Testis (tissue), 3 donors: ENCODE data around the gene ASXL1. TPM values are rescaled to one million over a fixed set of nuclear protein-coding genes. Genes with fewer than 3 reads are reported as not detected.
A peak's percentile ranks its signal among the peaks of the same experiment; 100 is the strongest.

Experiments used
- DNase-seq: peaks from one replicate; pipeline ENCODE4 v3.0.0-alpha.2; 2019
- H3K27ac ChIP-seq, 2 donors: fragments of 200-600 bp; sonication (generic); one replicate each; pipeline ENCODE4 v1.5.1; 2019
- H3K27me3 ChIP-seq: fragments of 200-600 bp; sonication (generic); one replicate; pipeline ENCODE4 v1.5.1; 2019
- H3K36me3 ChIP-seq: fragments of 200-600 bp; sonication (generic); one replicate; pipeline ENCODE4 v1.5.1; 2017; ENCODE audit warnings: low read depth; ENCODE audit errors: missing control alignments
- H3K4me1 ChIP-seq: fragments of 200-600 bp; sonication (generic); one replicate; pipeline ENCODE4 v1.5.1; 2019
- H3K4me3 ChIP-seq, 2 donors: fragments of 200-600 bp; sonication (generic); one replicate each; pipeline ENCODE4 v1.5.1; 2017 to 2019
- H3K9me3 ChIP-seq: fragments of 200-600 bp; sonication (generic); one replicate; pipeline ENCODE4 v1.5.1; 2017
- POLR2A ChIP-seq: fragments of 450-650 bp; IDR thresholded peaks from one replicate; pipeline ENCODE4 v1.6.1; 2017; ENCODE audit warnings: antibody characterized with exemption, mild to moderate bottlenecking, moderate library complexity
- WGBS, 2 donors: methylation state at CpG; one replicate each; pipeline ENCODE4 v1.1.5; 2018; 5-methylcytosine and 5-hydroxymethylcytosine counted together
- intact Hi-C: fragments of 100-400 bp; cut with DNase I; formaldehyde crosslinking; loops from one replicate; pipeline ENCODE4 v1.15.1; 2023; ENCODE audit warnings: low total_unique reads
- polyA plus RNA-seq: library from polyadenylated mRNA; stranded (reverse); fragments of 350-450 nt; fragmentation: Illumina TruSeq; extraction: RNeasy Lipid Tissue Mini Kit (QIAGEN cat#74804); gene quantifications from one replicate; pipeline ENCODE4 v1.2.3, GENCODE V29; 2014; ENCODE audit warnings: low read depth, low replicate concordance; ENCODE audit not compliant: insufficient read depth
- total RNA-seq, 2 donors: library from RNA; depleted of rRNA; stranded (reverse); fragments of >200 nt; gene quantifications; one replicate each; pipeline ENCODE4 v1.2.3, GENCODE V29; 2016
- TF ChIP-seq, protein P1 (sequence below), 3 experiments: fragments of 450-650 bp in 2 of 3; fragments of 200-600 bp in 1 of 3; sonication (generic) in 1 of 3; IDR thresholded peaks; one replicate each; pipeline ENCODE4 v1.5.1; 2016 to 2019; ENCODE audit warnings: antibody characterized with exemption in 3 of 3, mild to moderate bottlenecking in 2 of 3, moderate library complexity in 1 of 3

The ASXL1 gene
- total and polyA plus RNA-seq, 3 donors from 2014 or later, result 101 to 161 (median 125) TPM

DNA sequence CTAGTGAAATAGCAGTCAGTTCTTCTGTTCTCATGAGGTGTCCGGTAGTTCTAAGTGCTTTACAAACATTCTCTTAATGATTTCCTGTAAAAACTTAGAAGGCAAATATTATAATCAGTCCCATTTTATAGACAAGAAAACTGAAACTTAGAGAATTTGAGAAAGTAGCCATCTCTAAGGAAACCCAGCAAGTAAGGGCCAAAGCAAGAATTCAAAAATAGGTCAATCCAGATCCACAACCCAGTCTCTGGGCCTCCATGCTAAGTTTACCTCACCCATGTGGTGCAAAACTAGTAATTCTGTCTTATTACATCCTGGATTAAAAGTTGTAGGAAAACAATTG, 27.6 kb upstream of the ASXL1 start:
- no peak for DNase-seq
- Histone ChIP-seq H3K27ac (no peak overlapping the region), H3K4me3 (no peak overlapping the region), H3K27me3 (no peaks in the 10 kb centered on the region), H3K9me3 (no peaks in the 10 kb centered on the region), H3K4me1 (no peaks in the 10 kb centered on the region), H3K36me3 (no peaks in the 10 kb centered on the region)
- intact Hi-C loops, result loop anchor here (10.0 kb wide), 1 partner anchor 144 kb away; no protein-coding TSS in a partner anchor
- TF ChIP-seq, protein P1, sequence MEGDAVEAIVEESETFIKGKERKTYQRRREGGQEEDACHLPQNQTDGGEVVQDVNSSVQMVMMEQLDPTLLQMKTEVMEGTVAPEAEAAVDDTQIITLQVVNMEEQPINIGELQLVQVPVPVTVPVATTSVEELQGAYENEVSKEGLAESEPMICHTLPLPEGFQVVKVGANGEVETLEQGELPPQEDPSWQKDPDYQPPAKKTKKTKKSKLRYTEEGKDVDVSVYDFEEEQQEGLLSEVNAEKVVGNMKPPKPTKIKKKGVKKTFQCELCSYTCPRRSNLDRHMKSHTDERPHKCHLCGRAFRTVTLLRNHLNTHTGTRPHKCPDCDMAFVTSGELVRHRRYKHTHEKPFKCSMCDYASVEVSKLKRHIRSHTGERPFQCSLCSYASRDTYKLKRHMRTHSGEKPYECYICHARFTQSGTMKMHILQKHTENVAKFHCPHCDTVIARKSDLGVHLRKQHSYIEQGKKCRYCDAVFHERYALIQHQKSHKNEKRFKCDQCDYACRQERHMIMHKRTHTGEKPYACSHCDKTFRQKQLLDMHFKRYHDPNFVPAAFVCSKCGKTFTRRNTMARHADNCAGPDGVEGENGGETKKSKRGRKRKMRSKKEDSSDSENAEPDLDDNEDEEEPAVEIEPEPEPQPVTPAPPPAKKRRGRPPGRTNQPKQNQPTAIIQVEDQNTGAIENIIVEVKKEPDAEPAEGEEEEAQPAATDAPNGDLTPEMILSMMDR (IDR thresholded peaks at IDR 0.05), result no peak
- 91 to 96% methylated on average over 1 of the region's 1 CpG for whole genome bisulfite sequencing, 2 donors

GRCh38 chr20:32332614-32333013, 25.5 kb upstream of the ASXL1 start:
- no peak overlapping the region for H3K27ac ChIP-seq
- no peak overlapping the region for H3K4me3 ChIP-seq
- no peaks in the 10 kb centered on the region for H3K27me3 ChIP-seq
- H3K9me3 ChIP-seq, result no peaks in the 10 kb centered on the region
- no peak for TF ChIP-seq POLR2A
- TF ChIP-seq, protein P1 (IDR thresholded peaks at IDR 0.05), result no peak
- 87 to 91% methylated on average over 3 of the region's 3 CpGs for WGBS, 2 donors
- DNase-seq, result no peak
- H3K36me3 ChIP-seq, result no peaks in the 10 kb centered on the region
- H3K4me1 ChIP-seq, result no peaks in the 10 kb centered on the region
- intact Hi-C loops, result loop anchor here (10.0 kb wide), 1 partner anchor 142 kb away; no protein-coding TSS in a partner anchor

DNA sequence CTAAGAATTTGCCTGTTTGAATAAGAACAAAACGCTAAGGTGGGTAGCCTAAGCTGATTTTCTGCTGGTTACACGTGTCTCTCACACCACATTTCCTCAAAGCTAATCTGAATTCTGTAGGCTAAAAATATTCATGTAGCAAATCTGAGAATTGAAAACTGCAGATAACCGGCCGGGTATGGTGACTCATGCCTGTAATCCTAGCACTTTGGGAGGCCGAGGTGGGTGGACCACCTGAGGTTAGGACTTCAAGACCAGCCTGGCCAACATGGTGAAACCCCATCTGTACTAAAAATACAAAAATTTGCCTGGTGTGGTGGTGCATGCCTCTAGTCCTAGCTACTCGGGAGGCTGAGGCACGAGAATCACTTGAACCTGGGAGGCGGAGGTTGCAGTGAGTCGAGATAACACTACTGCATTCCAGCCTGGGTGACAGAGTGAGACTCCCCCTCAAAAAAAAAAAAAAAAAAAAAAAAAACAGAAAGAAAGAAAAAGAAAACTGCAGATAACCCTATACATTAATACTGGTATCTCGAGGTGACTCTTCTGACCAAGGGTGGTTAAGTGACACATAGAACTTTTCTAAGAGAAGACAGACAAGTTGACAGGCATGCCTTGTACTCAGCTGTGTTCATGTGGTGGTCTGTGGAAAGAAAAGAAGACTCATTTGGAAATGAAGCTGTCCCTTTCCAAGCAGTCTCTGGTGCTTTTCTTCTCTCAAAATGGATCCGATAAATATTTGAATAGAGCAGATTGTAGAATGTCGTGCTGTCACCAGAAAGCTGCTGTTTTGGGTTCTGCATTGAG, 24.7 kb upstream of the ASXL1 start:
- H3K4me1 ChIP-seq, result no peaks in the 10 kb centered on the region
- H3K4me3 ChIP-seq, result no peak overlapping the region
- H3K36me3 ChIP-seq, result no peaks in the 10 kb centered on the region
- H3K9me3 ChIP-seq, result no peaks in the 10 kb centered on the region
- intact Hi-C loops, result loop anchor here (10.0 kb wide), 1 partner anchor 141 kb away; no protein-coding TSS in a partner anchor
- DNase-seq, result no peak
- no peak for TF ChIP-seq POLR2A
- TF ChIP-seq, protein P1 (IDR thresholded peaks at IDR 0.05), result no peak
- WGBS, 2 donors, result 80 to 90% methylated on average over 9 to 12 of the region's 12 CpGs
- H3K27me3 ChIP-seq, result no peaks in the 10 kb centered on the region
- no peak overlapping the region for H3K27ac ChIP-seq

DNA sequence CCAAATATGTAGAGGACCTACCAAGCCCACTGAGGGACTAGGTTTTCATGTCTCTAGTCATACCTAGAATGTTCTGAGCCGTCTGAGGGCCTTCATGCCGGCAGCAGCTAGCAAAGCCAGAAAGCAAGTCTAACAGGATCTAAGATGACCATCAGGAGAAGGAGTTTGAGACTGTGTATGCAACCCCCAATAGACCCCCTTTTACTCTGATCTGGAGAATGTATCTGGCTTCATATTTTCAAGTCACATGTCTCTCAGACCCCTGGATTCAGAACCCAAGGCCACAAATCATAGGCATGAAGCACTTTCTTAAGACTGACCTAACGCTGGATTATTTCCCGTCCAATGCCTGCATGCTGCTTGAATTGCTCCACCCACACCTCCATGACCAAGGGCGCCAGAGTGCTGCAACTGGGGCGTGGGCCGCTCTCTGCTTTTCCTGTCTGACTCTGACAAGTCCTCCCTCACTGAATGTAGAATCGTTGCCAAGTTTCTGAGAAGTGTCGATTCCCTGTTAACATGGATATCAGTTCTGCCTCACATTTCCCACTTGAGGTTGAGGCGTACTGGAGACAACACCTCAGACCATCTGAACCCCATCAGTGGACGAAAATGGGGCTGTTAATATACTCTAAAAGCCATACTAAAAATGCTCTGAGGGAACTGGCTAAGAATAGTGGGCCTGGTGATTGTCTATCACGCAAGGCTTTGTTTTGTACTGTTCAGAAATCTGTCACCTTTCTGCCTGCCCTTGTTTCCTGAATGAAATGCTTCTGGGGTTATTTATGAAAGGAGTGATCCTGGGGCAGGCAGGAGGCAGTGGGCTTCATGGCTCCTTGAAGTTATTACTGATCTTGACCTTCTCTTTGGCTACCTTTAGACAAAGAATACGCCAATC, 23.9 kb upstream of the ASXL1 start:
- 57 to 71% methylated on average over 11 to 13 of the region's 13 CpGs for WGBS, 2 donors
- Histone ChIP-seq H3K27ac (no peak overlapping the region), H3K4me1 (no peaks in the 10 kb centered on the region), H3K36me3 (no peaks in the 10 kb centered on the region), H3K27me3 (no peaks in the 10 kb centered on the region), H3K4me3 (no peak overlapping the region), H3K9me3 (no peaks in the 10 kb centered on the region)
- TF ChIP-seq POLR2A, result no peak
- TF ChIP-seq, protein P1 (IDR thresholded peaks at IDR 0.05), result no peak
- intact Hi-C loops, result loop anchor here (10.0 kb wide), 1 partner anchor 141 kb away; no protein-coding TSS in a partner anchor
- peak; percentile 76 for DNase-seq
